Ramos (cell line): ENCODE results near the gene MCOLN2.
"Not testable (repeated sequence)": the region's sequence is repeated elsewhere in the genome, so short reads cannot be mapped to it uniquely, and the experiment has no call there.

Experiments used
- in situ Hi-C: fragments of 300-500 bp; cut with MboI; formaldehyde crosslinking; loops from one replicate; pipeline ENCODE4 v1.14.3; 2022; ENCODE audit warnings: low sequenced_read_pairs; ENCODE audit not compliant: unreplicated experiment

Gene MCOLN2

GRCh38 chr1:84912726-84913554 is 84.0 kb downstream of the MCOLN2 start:
- in situ Hi-C loops = no loop called here

- in situ Hi-C loops = not testable (repeated sequence)
Measured at GRCh38 chr1:84908746-84909464, 88.0 kb downstream of the MCOLN2 start.

GRCh38 chr1:84907095-84907827 is 89.7 kb downstream of the MCOLN2 start:
- in situ Hi-C loops = no loop called here

GRCh38 chr1:84902727-84903126 is 94.2 kb downstream of the MCOLN2 start:
- in situ Hi-C loops = not testable (repeated sequence)

- in situ Hi-C loops = no loop called here
Measured at GRCh38 chr1:84899969-84900368, 96.9 kb downstream of the MCOLN2 start.

- in situ Hi-C loops = no loop called here
Measured at GRCh38 chr1:84896279-84896678, 100.6 kb downstream of the MCOLN2 start.

- in situ Hi-C loops = no loop called here
Measured at GRCh38 chr1:84892705-84893618, 104.0 kb downstream of the MCOLN2 start, which contains the start of gene LPAR3. Gene LPAR3, minus strand, starts transcription at chr1:84893206. Its CDS starts 27,086 bp downstream, at chr1:84866120.

- in situ Hi-C loops = no loop called here
Measured at GRCh38 chr1:84890566-84890965, 106.3 kb downstream of the MCOLN2 start.

GRCh38 chr1:84889437-84889836 is 107.5 kb downstream of the MCOLN2 start:
- in situ Hi-C loops = no loop called here

- in situ Hi-C loops = no loop called here
Measured at GRCh38 chr1:84888753-84889152, 108.2 kb downstream of the MCOLN2 start.

- in situ Hi-C loops = no loop called here
Measured at GRCh38 chr1:84887261-84887934, 109.5 kb downstream of the MCOLN2 start.

- in situ Hi-C loops = no loop called here
Measured at GRCh38 chr1:84885469-84885868, 111.4 kb downstream of the MCOLN2 start.

- in situ Hi-C loops = no loop called here
Measured at GRCh38 chr1:84884671-84885389, 112.1 kb downstream of the MCOLN2 start.

GRCh38 chr1:84883286-84883685 is 113.6 kb downstream of the MCOLN2 start:
- in situ Hi-C loops = no loop called here

GRCh38 chr1:84877592-84877991 is 119.3 kb downstream of the MCOLN2 start:
- in situ Hi-C loops = no loop called here

- in situ Hi-C loops = no loop called here
Measured at GRCh38 chr1:84876353-84876752, 120.6 kb downstream of the MCOLN2 start.
